ENCODE data around the gene EDEM2.
"Not testable (repeated sequence)": the region's sequence is repeated elsewhere in the genome, so short reads cannot be mapped to it uniquely, and the experiment has no call there.

The EDEM2 gene, protein sequence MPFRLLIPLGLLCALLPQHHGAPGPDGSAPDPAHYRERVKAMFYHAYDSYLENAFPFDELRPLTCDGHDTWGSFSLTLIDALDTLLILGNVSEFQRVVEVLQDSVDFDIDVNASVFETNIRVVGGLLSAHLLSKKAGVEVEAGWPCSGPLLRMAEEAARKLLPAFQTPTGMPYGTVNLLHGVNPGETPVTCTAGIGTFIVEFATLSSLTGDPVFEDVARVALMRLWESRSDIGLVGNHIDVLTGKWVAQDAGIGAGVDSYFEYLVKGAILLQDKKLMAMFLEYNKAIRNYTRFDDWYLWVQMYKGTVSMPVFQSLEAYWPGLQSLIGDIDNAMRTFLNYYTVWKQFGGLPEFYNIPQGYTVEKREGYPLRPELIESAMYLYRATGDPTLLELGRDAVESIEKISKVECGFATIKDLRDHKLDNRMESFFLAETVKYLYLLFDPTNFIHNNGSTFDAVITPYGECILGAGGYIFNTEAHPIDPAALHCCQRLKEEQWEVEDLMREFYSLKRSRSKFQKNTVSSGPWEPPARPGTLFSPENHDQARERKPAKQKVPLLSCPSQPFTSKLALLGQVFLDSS

DNA sequence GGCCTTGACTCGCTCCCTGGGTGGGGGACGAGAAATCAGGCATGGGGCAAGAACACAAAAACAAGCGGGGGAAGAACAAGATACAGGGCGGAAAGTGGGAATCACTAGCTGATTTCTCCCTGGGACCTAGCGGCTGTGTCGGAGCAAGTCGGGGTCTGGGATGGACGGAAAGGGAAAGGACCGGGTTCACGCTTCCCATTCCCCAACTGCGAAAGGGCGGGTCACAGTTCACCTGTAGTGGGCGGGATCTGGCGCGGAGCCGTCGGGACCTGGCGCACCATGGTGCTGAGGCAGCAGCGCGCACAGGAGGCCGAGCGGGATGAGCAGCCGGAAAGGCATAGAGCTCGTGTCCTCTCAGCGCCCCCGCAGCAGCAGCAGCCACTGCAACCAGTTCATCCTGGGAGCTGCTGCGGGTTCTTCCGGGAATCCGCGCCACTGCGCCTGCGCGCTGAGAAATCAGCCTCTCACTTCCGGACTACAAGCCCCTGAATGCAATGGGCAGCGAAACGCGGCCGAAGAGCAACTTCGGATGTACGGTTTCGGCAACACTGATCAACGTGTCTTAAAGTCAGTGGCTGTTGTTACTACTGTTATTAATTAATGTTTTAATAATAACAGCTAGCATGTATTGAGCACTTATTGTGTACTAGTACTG, at the start of gene EDEM2:
TSS of gene EDEM2 (minus strand) at position 417 of the 655 bp plus-strand sequence. CDS start at position 339, 78 bp downstream.
- DNase-seq: peak; percentile 97

DNA sequence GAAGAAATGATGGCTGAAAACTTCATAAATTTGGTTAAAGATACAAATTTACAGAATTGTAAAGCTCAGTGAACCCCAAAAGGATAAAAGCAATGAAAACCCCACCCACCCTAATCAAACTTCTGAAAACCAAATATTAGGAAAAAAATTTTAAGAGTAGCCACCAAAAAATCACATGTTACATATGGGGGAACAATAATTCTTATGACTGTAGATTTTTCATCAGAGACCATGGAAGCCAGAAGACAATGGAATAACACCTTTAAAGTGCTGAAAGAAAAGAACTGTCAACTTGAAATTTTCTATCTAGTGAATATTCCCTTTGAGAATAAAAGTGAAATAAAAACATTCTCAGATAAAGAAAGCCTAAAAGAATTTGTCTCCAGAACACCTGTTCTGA, 49.2 kb upstream of the EDEM2 start:
- DNase-seq: no peak

DNA sequence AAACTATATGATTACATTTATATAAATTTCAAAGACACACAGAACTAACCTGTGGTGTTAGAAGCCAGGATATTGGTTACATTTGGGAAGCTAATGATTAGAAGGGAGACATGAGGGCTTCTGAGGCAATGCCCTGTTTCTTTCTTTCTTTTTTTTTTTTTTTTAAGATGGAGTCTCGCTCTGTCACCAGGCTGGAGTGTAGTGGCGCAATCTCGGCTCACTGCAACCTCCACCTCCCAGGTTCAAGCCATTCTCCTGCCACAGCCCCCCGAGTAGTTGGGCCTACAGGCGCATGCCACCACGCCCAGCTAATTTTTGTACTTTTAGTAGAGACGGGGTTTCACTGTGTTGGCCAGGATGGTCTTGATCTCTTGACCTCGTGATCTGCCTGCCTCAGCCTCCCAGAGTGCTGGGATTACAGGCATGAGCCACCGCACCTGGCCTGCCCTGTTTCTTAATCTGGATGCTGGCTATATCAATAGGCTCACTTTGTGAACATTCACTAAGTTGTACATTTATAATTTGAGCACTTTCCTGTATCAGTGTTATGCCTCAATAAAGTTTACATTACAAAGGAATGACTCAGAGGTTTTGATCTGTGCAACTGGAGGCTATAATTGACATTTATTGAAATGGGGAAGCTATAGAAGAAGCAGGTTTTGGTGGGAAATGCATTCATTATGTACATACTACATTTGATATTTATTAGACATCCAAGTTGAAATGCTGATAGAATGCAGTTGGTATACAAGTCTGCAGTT, 46.1 kb upstream of the EDEM2 start:
- not testable (repeated sequence) for DNase-seq

DNA sequence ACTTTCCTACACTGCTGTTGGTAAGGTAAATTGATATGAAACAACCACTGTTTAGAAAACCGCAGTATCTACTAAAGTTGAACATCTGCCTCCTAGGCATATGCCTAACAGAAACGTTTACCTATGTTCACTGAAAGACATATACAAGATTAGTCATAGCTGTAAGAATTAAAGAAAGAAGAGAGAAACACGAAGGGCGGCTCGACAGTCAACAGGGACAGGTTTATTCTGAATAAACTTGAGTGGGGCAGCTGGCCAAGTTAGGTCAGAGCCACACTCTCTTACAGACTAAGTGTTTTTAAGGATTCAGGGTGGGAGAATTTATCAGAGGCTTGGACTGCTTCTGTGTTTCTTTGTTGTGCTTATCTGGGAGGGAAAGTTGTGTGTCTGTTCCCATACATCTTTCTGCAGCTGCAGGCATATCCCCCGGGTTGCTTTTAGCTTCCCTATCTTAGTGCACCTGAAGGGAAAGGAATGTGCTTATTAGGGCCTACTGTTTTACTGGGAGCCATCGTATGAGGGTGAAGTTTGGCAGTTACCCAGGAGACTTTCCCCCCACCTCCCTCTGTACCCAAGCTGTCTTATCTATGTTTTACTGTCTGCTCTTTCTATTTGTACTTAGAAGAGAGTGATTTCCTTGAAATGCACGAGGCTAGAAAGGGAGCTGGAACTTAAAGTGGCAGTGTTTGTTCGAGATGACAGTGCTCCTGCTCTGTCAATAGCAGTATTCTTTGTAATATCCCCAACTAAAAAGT, 45.2 kb upstream of the EDEM2 start:
- no peak for DNase-seq

DNA sequence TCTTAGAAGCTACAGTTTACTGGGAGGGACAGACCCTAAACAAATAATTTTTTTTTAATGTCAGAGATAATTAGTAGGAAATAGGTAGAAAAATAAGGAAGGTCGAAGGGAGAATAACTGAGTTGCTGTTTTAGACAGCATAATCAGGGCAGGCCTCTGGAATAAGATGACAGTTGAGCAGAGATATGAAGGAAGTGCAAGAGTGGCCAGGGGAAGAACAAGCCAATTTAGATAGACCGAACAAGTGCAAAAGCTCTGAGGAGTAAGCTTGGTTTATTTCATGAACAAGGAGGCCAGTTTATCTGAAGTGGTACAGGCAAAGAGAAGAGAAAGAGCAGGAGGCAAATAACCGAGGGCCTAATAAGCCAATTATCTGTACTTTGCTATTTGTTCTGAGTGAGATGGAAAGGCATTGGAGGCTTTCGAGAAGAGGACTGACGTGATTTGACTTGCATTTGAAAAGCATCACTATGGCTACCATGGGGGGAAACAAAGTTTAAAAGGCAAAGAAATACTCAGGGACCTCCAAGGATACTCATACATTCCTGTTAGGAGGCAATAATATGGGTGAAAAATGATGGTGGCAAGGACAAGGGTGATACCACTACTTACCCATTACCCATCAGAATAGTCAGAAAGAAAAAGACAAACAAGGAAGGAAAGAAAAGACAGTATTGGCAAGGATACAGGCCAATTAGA, 44.4 kb upstream of the EDEM2 start:
- no peak for DNase-seq

DNA sequence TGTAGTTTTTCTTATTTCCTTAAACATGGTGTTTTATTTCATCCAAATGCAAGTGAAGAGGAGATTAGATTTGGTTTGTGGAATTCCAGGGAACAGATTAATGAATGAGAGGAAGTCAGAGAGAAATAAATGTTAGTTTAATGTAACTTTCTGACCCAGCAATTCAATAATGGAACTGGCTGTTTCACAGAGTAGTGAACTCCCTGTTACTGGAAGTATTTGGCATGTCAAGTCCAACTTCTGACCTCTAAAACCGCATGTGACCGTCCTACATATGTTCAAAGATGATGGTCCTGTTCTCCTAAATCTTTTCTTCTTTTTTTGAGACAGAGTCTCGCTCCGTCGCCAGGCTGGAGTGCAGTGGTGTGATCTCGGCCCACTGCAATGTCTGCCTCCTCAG, 43.4 kb upstream of the EDEM2 start:
- DNase-seq: no peak

DNA sequence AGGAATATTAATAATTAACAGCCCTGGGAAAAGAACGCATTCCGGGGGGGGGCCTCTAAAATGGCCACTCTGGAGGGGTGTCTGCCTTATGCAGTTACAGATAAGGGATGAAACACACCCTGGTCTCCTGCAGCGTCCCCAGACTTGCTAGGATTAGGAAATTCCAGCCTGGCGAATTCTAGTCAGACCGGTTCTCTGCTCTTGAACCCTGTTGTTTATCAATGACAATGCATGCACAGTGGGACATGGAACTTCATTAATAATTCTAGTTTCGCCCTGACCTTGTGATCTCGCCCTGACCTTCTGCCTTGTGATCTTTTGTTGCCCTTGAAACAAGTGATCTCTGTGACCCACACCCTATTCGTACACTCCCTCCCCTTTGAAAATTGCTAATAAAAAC, 42.1 kb upstream of the EDEM2 start:
- DNase-seq: not testable (repeated sequence)

DNA sequence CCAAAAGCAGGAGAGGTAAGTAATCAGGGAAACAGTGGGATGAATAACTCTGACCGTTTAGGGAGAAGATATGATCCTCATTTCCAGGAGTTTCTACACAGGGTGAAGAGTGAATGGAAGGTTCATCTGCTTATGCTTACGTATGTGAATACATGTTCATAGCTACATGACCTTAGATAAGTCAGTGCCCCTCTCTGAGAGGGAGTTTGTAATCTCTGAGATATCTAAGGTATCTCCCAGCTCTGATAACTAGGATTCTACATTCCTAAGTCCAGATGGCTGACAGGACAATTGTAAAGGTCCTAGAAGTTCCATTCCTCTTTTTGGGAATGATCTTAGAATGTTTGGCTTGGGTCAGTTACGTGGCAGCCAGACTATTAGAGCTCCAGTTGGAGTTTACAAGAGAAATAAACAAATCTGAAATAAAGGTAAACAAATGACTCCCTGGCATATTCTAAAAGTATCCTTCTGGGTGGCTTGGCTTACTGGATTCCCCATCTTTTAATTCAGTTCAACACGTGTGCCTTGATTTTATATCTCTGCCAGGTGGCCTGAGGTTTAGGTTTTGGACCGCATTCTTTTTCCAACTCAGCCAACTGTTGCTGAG, 40.6 kb upstream of the EDEM2 start:
- no peak for DNase-seq

DNA sequence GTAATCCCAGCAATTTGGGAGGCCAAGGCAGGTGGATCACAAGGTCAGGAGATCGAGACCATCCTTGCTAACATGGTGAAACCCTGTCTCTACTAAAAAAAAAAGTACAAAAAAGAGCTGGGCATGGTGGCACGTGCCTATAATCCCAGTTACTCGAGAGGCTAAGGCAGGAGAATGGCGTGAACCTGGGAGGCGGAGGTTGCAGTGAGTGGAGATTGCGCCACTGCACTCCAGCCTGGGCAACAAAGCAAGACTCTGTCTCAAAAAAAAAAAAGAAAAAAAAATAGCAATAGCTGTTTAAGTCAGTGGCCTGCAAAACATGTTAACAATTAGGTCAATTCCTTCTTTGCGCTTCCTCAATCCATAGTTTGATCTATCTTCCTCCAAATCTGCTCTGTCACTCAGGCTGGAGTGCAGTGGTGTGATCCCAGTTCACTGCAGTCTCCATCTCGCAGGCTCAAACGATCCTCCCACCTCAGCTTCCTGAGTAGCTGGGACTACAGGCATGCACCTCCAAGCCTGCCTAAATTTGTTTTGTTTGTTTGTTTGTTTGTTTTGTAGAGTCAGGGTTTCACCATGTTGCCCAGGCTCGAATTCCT, 39.7 kb upstream of the EDEM2 start:
- DNase-seq: not testable (repeated sequence)

DNA sequence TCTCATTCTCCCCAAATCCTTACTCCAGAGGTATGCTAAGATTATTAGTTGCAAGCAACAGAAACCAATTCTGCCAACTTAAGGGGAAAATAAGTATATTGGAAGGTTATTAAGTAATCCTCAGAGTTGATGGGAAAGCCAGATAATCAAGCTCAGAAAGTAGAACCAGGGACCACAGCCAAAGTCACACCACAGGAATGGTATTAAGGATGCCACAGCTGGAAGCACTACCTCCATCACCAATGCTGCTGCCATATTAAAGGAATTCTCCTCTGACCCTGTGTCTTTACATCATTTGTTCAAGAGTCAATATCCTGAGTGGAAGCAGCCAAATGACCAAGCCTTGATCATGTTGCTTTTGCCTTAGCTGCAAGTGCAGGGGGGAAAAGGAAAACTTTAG, 34.6 kb upstream of the EDEM2 start:
- no peak for DNase-seq

DNA sequence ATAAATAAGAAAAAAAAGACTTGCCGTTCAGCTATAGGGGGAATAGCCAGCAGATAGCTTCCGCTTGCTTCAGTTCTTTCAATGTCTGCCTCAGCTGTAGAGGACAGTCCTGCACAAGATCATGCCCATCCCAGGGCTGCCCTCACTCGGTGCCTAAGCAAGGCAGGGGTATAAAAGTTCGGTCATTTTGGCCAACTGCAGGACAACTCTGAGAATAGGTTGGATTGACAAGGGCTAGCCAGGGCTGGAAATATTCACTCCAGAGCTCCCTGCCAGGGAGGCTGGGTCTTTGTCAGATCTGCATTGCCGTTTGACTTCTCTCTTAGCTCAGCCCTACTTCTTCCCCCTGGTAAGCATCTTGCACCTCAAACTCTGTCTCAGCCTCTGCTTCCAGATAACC, 33.1 kb upstream of the EDEM2 start:
- no peak for DNase-seq

DNA sequence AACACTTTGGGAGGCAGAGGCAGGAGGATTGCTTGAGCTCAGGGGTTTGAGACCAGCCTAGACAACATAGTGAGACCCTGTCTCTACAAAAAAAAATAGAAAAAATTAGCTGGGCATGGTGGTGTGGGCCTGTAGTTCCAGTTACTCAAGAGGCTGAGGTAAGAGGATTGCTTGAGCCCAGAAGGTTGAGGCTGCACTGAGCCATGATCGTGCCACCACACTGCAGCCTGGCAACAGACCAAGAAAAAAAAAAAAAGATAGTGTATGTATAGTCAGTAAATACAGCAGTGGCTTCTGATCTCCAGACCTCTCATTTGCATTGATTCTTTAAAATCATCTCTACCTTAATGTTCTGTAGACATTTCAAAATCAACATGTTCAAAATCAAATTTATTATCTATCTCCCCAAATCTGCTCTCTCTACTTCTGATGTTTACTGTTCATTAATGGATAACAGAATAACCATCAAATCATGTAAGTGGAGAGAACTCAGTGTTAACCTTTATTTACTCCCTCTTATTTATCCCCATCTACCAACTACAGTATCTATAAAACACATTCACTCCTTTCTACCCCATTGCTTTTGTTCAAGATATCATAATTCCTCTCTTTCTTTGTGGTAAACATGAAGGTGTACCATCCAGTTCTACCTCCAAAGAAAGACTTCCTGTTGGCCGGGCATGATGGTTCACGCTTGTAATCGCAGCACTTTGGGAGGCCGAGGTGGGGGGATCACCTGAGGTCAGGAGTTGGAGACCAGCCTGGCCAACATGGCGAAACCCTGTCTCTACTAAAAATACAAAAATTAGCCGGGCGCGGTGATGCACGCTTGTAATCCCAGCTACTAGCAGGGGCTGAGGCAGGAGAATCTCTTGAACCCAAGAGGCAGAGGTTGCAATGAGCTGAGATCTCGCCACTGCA, 32.4 kb upstream of the EDEM2 start:
- DNase-seq: no peak

DNA sequence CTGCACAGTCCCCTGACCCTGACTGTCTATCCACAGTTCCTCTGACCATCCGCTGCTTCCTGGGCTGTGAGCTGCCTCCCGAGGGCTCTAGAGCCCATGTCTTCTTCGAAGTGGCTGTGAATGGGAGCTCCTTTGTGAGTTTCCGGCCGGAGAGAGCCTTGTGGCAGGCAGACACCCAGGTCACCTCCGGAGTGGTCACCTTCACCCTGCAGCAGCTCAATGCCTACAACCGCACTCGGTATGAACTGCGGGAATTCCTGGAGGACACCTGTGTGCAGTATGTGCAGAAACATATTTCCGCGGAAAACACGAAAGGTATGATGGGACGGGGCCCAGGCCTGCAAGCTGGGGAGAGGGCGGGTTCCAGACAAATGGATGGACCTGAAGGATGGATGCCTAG, 29.0 kb upstream of the EDEM2 start:
- DNase-seq: no peak

DNA sequence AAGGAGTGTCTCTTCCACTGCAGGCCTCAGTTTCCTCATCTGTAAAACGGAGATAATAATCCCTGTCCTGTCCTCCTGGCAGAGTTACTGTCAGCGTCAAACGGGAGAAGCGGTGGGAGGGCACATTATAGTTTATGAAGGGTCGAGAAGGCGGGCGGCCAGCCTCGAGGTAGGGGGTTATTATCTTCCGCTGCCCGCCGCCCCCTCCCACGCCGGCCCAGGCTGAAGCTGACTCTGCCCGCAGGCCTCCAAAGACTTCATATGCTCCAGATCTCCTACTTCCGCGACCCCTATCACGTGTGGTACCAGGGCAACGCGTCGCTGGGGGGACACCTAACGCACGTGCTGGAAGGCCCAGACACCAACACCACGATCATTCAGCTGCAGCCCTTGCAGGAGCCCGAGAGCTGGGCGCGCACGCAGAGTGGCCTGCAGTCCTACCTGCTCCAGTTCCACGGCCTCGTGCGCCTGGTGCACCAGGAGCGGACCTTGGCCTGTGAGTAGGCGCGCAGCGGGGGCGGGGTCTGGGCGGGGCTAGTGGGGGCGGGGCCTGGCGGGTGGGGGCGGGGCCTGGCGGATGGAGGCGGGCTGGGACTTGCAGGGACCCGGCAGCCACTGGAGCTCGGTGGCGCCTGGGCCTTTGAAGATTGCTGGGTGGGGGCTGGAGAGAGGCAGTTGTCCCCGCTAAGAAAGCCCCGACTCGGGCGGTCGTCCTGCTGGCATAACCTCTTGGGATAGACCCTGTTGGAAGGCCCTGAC, 27.5 kb upstream of the EDEM2 start:
- no peak for DNase-seq

DNA sequence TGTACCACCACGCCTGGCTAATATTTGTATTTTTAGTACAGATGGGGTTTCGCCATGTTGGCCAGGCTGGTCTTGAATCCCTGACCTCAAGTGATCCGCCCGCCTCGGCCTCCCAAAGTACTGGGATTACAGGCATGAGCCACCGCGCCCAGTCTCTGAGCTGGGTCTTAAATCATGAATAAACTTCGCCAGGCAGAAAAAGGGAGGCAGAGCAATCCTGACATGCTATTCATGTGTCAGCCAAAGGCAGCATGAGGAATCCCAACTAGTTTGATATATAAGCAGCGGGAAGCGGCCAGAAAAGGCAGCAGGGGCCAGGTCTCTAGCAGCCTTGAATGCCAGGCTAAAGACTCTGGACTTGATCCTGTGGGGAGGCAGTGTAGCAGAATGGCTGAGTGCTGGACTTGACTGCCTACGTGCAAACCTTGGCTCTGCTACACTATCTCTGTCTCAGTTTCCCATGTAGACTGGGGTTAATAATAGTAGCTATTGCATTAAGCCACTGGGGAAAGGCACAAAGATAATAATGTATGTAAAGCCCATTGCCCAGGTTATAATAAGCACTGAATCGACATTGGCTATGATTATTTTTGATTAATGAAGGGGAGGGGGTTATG, 26.5 kb upstream of the EDEM2 start:
- DNase-seq: no peak

DNA sequence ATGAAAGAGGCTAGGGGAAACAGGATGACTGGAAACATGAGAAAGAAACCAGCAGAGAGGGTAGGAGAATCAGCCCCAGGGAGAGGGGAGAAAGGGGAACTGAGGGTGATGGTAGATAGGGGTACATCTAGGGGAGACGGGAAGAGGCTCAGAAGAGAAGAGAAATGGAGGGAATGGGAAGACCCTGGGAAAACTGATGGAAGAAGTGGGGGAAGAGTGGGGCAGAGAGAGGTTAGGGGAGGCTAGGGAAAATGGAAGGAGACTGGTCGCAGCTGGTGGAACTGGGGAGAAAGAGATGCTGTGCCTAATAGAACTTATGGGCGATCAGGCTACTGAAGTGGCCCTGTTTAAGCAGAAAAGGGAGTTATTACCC, 25.3 kb upstream of the EDEM2 start:
- DNase-seq: no peak

DNA sequence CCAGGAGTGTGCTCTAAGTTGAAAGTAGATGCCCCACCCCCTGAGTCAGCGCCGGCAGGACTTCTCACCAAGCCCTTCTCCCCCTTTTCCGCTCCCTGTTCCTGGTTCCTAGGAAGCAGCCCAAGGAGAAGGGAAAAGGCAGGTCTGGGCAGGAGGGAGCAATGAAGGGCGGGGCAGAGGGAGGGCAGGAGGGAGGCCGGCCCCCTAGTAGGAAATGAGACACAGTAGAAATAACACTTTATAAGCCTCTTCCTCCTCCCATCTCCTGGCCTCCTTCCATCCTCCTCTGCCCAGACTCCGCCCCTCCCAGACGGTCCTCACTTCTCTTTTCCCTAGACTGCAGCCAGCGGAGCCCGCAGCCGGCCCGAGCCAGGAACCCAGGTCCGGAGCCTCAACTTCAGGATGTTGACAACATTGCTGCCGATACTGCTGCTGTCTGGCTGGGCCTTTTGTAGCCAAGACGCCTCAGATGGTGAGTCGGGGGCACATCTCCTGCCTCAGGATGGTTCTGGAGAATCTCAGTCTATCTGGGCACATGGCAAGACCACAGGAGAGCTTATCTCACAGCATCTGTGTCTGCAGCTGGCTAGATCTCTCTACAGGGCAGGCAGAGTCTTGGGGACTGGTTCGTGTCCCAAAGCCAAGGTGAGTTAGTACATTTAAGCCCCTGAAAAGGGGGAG, 24.8 kb upstream of the EDEM2 start, which contains the start of gene PROCR:
TSS of gene PROCR (plus strand) at position 320 of the 681 bp plus-strand sequence. CDS start at position 403, 83 bp downstream.
- peak; percentile 7 for DNase-seq

DNA sequence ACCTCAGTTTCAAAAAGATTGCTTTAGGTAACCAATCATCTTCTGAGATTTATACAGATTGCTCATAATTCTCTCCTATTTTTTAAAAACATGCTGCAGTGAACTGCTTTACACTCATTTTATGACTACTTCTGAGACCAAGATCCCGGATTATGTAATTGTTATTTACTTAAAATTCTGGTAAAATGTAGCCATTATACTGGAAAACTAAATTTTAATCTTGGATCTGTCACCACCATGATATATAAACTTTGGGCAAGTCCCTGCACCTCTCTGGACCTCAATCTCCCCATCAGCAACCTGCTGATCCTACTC, 24.3 kb upstream of the EDEM2 start:
- no peak for DNase-seq
